Upper lobe of right lung (tissue), 1 donor: ENCODE measurements around the gene MYO9A. TPM values are rescaled to one million over a fixed set of nuclear protein-coding genes. Genes with fewer than 3 reads are reported as not detected.
A peak's percentile ranks its signal among the peaks of the same experiment; 100 is the strongest.
"Not testable (repeated sequence)": the region's sequence is repeated elsewhere in the genome, so short reads cannot be mapped to it uniquely, and the experiment has no call there.

ENCODE experiments used
- ATAC-seq: fragments of 200-7000 bp; cut with Tn5 transposase; one replicate; pipeline ENCODE4 v1.9.1; 2020; ENCODE audit warnings: mild to moderate bottlenecking, moderate library complexity
- DNase-seq: peaks from one replicate; pipeline ENCODE4 v3.0.0-alpha.2; 2020
- H3K27ac ChIP-seq: fragments of 200-600 bp; one replicate; pipeline ENCODE4 v1.8.0; 2022
- H3K27me3 ChIP-seq: fragments of 200-600 bp; one replicate; pipeline ENCODE4 v1.8.0; 2022; ENCODE audit warnings: mild to moderate bottlenecking
- H3K36me3 ChIP-seq: fragments of 200-600 bp; one replicate; pipeline ENCODE4 v1.8.0; 2022
- H3K4me1 ChIP-seq: fragments of 200-600 bp; one replicate; pipeline ENCODE4 v1.8.0; 2022
- H3K4me3 ChIP-seq: fragments of 200-600 bp; one replicate; pipeline ENCODE4 v1.8.0; 2022; ENCODE audit warnings: mild to moderate bottlenecking
- H3K9me3 ChIP-seq: fragments of 200-600 bp; one replicate; pipeline ENCODE4 v1.8.0; 2022
- CTCF ChIP-seq: fragments of 200-600 bp; IDR thresholded peaks from one replicate; pipeline ENCODE4 v1.8.0; 2022; ENCODE audit warnings: antibody characterized with exemption
- intact Hi-C: fragments of 100-400 bp; cut with DNase I; formaldehyde crosslinking; loops from one replicate; pipeline ENCODE4 v1.11.0; 2022
- total RNA-seq: library from RNA; stranded (reverse); fragmentation: NEBNext Ultra II Directional; extraction: Animal tissue kit (Norgen Biotek cat#: 25700); gene quantifications from one replicate; pipeline ENCODE4 v1.2.1, GENCODE V29; 2021
- donor health status: DM: no; HTN: yes; CAD: no; lungs with severe emphysema.

Gene MYO9A
- total RNA-seq, 1 donor from 2014 or later = 82.5 TPM

GRCh38 chr15:72033285-72033684, 84.7 kb downstream of the MYO9A start:
- Histone ChIP-seq H3K27ac (no peak overlapping the region), H3K27me3 (no peaks in the 10 kb centered on the region), H3K4me3 (no peak overlapping the region), H3K9me3 (no peaks in the 10 kb centered on the region), H3K36me3 (peaks cover 9% of the 10 kb centered on the region), H3K4me1 (peaks cover 11% of the 10 kb centered on the region)
- TF ChIP-seq CTCF = no peak
- ATAC-seq = no peak
- intact Hi-C loops = no loop called here
- no peak for DNase-seq

- DNase-seq (no peak), ATAC-seq (no peak)
- Histone ChIP-seq H3K9me3 (no peaks in the 10 kb centered on the region), H3K4me1 (no peaks in the 10 kb centered on the region), H3K36me3 (peaks cover 26% of the 10 kb centered on the region), H3K27me3 (no peaks in the 10 kb centered on the region), H3K4me3 (no peak overlapping the region), H3K27ac (no peak overlapping the region)
- intact Hi-C loops = no loop called here
- TF ChIP-seq CTCF = no peak
Measured at GRCh38 chr15:72021604-72022003, 96.3 kb downstream of the MYO9A start.

GRCh38 chr15:72020799-72021198, 97.2 kb downstream of the MYO9A start:
- H3K36me3 ChIP-seq = peaks cover 26% of the 10 kb centered on the region
- intact Hi-C loops = no loop called here
- H3K27ac ChIP-seq = no peak overlapping the region
- DNase-seq = no peak
- no peaks in the 10 kb centered on the region for H3K4me1 ChIP-seq
- no peak for TF ChIP-seq CTCF
- no peak for ATAC-seq
- H3K27me3 ChIP-seq = no peaks in the 10 kb centered on the region
- H3K4me3 ChIP-seq = no peak overlapping the region
- no peaks in the 10 kb centered on the region for H3K9me3 ChIP-seq

DNA sequence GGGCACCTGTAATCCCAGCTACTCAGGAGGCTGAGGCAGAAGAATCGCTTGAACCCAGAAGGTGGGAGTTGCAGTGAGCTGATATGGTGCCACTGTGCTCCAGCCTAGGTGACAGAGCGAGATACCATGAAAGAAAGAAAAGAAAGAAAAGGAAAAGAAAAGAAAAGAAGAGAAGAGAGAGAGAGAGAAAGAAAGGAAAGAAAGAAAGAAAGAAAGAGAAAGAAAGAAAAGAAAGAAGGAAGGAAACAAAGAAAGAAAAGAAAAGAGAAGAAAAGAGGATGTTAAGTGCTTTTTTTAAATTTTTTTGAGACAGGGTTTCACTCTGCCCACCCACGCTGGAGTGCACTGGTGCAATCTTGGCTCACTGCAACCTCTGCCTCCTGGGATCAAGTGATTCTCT, 103.4 kb downstream of the MYO9A start:
- ATAC-seq, intact Hi-C loops: not testable (repeated sequence)

DNA sequence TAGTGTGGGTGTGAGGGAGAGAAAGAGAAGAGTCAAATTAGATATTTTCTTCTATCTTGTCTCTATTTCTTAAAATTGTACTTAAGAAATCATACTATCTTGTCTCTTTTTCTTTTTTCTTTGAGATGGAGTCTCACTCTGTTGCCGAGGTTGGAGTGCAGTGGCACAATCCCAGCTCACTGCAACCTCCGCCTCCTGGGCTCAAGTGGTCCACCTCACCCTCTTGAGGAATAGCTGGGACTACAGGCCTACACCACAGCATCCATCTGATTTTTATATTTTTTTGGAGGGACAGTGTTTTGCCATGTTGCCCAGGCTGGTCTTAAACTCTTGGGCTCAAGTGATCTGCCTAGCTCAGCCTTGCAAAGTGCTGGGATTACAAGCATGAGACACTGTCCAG, 104.2 kb downstream of the MYO9A start:
- H3K27me3 ChIP-seq = no peaks in the 10 kb centered on the region
- H3K4me1 ChIP-seq = no peaks in the 10 kb centered on the region
- ATAC-seq (peak; percentile 62), DNase-seq (no peak)
- H3K36me3 ChIP-seq = peaks cover 8% of the 10 kb centered on the region
- H3K9me3 ChIP-seq = no peaks in the 10 kb centered on the region
- intact Hi-C loops = no loop called here
- TF ChIP-seq CTCF = no peak
- no peak overlapping the region for H3K4me3 ChIP-seq
- H3K27ac ChIP-seq = no peak overlapping the region

More for the DNA sequence above, 103.4 kb downstream of the MYO9A start:
- not testable (repeated sequence) for H3K4me3 ChIP-seq, H3K4me1 ChIP-seq, H3K9me3 ChIP-seq, H3K27ac ChIP-seq, H3K27me3 ChIP-seq, DNase-seq
- H3K36me3 ChIP-seq = peaks cover 14% of the 10 kb centered on the region

DNA sequence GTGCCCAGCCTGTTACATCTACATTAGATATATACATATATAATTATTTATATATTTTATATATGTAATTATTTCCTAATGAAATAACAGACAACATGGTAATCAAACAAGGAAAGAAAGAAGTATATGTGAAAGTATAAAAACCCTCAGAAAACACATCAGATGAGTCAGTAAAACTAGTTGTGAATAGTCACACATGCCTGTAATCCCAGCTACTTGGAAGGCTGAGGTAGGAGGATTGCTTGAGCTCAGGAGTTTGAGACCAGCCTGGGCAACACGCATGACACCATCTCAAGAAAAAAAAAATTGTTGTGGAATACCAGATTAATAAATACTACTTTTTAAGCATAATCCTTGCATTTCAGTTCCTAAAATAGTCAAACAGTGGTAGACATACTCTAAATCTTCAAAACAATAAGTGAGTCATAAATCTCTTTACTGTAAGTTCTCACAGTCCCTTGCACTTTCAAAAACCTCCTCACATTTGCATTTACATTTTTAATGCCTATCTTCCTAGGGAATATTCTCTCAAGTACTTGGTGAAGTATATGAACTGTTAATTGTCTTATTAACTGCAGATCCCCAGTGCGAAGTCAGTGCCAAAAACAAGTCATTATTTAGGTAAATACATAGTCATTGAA, 106.5 kb downstream of the MYO9A start:
- Histone ChIP-seq H3K27ac (no peak overlapping the region), H3K4me3 (no peak overlapping the region), H3K9me3 (no peaks in the 10 kb centered on the region), H3K27me3 (no peaks in the 10 kb centered on the region), H3K4me1 (no peaks in the 10 kb centered on the region), H3K36me3 (peaks cover 10% of the 10 kb centered on the region)
- intact Hi-C loops = no loop called here
- DNase-seq = no peak
- ATAC-seq = no peak
- TF ChIP-seq CTCF = no peak
